NCI-H2227 (cell line): ENCODE data around the gene MIF4GD.
"Not testable (repeated sequence)": the region's sequence is repeated elsewhere in the genome, so short reads cannot be mapped to it uniquely, and the experiment has no call there.

Experiments
- DNase-seq: peaks from one replicate; lab custom pipeline; 2025; ENCODE audit not compliant: unreplicated experiment; lab: John Stamatoyannopoulos, UW

MIF4GD gene

DNA sequence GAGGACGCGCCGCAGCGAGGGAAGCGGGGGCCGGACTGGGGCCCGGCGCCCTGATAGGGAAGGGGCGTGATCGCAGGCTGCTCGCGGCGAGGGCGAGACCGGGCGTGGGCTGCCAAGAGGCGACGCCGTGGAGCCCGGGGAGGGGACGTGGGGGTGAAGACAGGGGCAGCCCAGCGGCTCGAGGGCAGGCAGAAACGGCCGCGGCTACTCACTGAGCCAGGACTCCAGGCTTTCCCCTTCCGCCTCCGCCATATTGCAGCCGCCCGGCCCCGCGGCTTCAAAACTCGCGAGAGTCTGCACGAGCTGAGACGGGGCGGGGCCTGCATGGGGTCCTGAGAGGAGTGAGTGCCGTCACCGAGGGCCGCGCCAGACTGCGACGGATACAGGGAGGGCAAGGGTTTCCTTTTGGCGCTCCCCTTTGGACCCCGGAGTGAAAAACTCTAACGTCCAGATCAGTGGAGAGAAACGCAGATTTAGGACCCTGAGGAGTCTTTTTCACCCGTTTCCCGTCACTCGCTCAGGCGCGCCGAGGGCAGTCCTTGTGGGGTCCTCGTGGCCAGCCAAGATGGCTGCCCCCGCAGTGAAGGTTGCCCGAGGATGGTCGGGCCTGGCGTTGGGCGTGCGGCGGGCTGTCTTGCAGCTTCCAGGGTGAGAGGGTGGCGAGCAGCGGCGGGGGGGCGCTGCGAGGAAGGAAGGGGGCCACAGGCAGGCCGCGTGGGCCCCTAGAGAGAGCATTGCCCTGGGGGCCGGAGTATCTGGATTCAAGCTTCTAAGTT, 9.5 kb downstream of the MIF4GD start, which contains the start of the genes GGA3 and MRPS7:
Gene GGA3, minus strand, starts transcription at position 271 of the 776 bp plus-strand sequence. Its CDS starts 19 bp downstream, at position 252.
Gene MRPS7, plus strand, starts transcription at position 544 of the 776 bp plus-strand sequence. Its CDS starts 22 bp downstream, at position 566.
- DNase-seq = peak; percentile 97

DNA sequence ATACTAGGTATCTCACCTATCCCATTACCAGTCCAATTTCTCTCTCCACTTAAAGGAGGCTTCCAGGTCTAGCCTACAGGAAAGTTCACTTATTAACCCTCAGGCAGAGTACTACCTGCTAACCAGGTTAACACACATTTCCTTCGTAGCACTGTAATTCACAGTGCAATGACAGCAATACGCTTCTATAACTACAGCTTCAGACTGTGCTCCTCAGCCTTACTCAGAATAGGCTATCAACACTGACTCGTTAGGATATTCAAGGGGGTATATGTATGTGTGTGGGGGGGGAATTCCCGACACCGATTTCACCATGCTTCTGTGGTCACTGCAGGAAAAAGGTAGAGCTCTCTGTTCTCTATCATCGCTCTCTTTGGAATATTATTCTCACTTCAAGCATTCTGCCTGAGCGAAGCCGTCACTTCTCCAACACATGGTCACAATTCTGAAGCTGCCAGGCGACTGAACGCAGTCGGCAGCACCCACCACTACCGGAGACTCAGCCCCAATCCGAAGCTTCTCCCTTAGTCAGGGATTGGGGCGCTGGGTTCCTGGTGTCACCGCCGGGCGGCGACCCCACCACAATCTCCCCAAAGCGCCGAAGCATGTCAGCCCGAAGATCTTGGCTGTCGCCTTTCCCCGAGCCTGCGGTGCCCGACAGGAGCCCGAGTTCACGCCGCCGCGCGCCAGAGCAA, 10.2 kb downstream of the MIF4GD start:
- DNase-seq = no peak

DNA sequence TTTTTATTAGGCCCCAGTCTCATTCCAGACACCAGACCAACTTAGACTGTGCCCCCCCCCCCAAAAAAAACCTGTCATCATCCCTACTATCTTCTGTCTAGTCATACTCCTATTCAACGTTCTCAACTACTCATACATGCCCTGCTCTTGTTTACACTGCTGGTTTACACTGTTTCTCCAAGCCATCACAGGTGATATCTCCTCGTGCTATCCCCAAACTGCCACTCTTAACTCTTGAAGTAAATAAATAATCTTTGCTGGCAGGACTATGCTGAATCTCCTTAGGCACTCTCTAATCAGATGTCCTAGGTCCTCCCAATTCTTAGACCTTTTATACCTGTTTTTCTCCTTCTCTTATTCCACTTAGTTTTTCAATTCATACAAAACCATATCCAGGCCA, 13.8 kb downstream of the MIF4GD start:
- not testable (repeated sequence) for DNase-seq

DNA sequence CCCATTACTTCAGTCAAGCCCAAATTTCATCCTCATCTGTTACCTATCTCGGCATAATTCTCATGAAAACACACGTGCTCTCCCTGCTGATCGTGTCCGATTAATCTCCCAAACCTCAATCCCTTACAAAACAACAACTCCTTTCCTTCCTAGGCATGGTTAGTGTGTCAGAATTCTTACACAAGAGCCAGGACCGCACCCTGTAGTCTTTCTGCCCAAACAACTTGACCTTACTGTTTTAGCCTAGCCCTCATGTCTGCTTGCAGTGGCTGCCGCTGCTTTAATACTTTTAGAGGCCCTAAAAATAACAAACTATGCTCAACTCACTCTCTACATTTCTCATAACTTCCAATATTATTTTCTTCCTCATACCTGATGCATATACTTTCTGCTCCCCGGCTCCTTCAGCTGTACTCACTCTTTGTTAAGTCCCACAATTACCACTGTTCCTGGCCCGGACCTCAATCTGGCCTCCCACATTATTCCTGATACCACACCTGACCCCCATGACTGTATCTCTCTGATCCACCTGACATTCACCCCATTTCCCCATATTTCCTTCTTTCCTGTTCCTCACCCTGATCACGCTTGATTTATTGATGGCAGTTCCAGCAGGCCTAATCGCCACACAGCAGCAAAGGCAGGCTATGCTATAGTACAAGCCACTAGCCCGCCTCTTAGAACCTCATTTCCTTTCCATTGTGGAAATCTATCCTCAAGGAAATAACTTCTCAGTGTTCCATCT, 14.9 kb downstream of the MIF4GD start:
- not testable (repeated sequence) for DNase-seq

DNA sequence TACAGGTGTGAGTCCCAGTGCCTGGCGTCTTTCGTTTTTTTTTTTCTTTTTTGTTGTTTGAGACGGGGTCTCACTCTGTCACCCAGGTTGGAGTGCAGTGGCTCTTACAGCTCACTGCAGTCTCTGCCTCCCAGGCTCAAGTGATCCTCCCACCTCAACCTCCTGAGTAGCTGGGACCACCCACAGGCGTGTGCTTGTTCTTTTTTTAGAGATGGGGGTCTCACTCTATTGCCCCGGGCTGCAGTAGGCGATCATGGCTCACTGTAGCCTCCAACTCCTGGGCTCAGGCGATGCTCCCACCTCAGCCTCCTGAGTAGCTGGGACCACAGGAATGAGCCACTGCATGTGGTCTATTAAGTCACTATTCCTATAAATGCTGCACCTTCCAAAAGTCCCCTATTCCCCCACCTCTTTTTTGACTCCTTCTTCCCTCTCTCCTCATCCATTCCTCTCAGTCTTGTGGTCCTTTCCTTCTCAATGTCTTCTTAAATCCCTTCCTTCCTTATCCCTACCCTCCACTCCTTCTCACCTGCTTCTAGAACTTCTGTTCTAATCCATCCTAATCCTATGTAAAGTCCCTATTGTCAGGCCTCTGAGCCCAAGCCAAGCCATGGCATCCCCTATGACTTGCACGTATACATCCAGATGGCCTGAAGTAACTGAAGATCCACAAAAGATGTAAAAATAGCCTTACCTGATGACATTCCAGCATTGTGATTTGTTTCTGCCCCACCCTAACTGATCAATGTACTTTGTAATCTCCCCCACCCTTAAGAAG, 18.8 kb downstream of the MIF4GD start:
- no peak for DNase-seq

DNA sequence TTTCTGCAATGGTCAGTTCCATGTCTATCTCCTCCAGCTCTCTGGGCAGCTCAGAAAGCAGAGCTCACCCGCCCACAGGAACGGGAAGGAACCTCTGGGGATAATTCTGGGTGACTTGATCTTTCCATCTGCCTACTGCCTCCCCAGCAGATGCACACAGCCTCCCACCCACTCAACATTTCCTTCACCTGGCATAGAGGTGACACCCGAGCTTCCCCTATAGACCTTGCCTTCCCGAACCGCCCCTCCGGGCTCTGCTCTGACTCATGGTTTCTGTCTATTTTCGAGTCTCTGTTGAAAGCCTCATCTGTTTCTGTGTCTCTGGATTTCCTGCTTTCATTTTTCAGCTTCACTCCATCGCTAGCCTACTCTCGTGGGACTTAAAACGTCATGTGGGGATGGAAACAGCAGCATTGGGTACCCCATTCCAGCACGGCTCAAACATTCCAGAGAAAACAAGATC, 21.0 kb downstream of the MIF4GD start:
- no peak for DNase-seq

DNA sequence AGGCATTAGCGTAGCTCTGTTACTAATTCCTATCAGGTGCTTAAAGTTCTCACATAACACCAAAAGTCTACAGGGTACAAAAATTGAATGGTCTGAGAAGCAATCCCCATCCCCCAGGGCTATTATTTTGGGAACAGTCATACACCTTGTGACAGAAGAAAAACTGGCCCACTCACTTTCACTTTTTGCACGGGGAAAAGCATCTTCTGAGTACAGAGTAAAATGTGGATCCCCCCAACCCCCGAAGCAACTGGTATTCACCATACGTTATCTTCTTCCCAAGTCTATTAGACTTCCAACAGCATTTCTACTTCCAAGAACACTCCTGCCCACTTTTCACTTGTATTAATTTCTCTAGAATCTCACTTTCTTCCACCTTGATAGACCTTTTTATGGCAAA, 21.5 kb downstream of the MIF4GD start:
- DNase-seq = no peak

DNA sequence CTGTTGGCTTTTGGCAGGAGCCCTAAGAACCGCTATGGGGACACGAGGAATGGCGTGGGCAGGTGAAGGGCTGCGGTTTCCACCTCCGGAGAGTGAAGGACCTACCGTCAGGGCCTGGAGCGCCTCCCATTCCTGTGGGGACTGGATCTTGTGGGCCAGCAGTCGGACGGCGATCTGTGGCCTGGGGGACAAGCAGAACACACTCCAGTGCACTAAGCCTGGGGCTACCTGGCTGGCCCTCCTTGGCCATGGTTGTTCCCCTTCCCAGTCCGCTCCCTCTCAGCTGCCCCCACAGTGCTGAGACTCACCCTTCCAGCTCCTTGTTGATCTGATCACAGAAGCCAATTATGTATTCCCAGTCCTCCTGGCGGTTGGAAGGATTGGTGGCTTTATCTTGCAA, 24.6 kb downstream of the MIF4GD start:
- DNase-seq = no peak

DNA sequence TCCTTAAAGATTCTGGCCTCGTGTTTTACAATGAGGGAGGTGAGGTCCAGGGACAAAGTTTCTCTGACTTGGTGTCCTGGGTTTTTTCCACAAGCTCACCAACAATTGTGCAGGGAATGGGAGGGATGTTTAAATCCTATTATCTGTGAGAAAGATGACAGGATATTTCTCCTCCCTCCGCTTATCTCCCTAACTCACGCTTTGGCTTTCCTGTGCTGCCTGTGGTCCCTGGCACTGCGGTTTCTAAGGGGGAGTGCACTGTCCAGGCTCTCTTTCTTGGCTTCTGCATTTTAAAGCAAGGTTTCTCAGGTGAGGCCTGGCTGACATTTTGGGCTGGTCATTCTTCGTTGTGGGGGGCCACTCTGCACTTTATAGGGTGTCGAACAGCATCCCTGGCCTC, 26.0 kb downstream of the MIF4GD start:
- DNase-seq = no peak

DNA sequence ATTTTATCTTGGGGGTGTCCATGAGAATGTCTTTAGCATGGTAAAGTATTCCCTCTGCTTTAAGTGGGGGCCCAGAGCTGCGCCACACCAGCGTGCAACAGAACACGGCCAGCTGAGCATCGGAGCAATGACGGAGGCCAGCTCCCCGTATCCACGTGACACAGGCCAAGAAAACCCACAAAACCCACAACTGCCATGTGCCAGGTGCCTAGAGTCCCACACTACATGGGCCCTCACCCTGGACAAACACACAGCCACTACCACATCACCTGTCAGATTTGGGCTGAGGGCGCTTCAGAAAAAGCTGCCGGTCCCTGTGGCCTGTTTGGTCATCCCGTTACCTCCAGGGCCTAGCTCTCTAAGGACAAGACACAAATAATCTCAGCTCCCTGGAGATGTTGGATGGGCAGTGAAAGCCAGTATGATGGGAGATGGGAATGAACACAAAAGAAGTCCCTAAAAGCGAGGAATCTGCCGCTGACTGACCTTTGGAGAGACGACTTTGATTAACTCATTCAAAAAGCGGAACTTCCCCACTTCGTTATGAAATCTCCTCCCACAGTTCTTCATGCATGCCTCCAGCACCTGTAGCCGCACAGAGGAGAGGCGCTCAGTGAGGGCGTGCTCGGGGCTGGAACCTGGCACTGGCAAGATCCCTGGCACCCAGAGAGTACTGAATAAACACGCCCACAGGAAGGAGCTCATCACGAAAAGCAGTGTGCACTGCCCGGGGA, 26.7 kb downstream of the MIF4GD start:
- no peak for DNase-seq

DNA sequence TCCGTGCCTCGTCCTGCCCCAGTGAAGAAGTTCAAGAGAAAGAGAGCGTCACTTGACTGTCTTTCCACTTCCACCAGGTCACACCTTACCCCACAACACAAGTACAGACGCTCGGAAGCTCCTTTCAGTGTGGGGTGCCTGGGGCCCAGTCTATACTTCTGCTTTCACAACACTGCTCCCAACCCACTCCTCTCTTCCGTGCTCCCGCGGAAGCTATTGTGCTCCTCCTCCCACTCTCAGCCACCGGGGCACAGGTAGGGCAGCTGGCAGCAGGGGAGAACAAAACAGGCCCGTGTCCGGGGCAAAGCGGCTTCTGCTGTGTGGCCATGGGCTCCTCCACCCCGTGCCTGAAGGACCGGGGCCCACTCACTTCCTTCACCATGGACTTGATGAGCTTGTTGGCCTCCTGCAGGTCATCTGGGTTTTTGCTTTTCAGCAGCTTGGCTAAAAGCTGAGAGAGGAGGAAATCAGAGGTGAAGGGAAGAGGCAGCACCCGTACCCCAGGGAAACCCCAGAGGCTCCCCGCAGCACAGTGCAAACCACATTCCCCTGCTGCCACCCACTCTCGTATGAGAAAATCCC, 28.5 kb downstream of the MIF4GD start:
- DNase-seq = no peak

DNA sequence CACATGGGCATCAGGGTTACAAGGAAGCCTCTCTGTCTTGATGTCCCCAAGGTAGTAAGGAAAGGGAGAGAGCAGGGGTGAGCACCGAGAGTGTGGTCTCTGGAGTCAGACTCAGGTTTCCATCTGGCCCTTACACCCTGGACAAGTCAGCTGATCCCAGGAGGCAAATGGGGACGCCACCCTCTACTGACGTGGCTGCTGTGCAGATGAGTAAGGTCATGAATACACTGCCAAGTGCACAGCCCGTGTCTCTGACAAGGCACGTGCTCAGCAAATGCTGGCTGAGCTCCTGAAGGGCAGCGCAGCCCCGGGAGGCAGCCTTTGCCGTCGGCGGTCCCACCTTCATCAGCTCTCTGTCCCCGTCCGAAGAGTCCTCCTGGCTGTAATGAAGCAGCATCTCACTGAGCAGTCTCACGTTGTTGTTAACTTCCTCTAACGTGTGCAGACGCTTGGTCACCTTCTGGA, 29.0 kb downstream of the MIF4GD start:
- DNase-seq = no peak

DNA sequence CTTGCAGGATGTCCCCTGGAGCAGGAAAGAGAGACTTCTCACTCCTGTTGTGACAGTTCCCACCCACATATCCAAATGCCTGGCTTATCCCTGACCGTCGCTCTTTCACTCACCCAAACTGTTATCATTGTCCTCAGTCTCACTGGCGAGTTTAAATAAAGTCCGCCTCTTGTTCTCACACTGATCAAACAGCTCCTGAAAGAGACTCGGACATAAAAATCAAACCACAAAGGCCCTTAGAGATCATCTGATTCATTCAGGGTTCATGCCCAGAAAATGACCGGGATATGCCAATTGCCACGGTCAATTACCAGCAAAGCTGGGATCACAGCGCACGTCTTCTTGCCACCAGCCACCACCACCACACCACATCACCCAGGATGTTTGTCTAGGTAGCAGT, 29.5 kb downstream of the MIF4GD start:
- no peak for DNase-seq

DNA sequence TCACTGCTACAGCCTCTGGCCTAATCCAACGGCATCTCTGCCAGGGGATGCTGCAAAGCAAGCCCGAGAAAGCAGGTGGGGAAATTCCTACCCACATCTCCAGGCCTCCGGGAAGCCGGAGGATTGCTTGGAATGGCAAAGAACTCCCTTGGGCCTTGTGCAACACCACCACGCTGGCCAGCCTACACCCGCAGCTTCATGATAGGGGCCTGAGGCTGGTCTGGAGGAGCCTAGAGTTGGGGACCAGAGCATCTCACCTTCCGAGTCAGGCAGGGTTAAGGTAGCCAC, 29.9 kb downstream of the MIF4GD start:
- no peak for DNase-seq

DNA sequence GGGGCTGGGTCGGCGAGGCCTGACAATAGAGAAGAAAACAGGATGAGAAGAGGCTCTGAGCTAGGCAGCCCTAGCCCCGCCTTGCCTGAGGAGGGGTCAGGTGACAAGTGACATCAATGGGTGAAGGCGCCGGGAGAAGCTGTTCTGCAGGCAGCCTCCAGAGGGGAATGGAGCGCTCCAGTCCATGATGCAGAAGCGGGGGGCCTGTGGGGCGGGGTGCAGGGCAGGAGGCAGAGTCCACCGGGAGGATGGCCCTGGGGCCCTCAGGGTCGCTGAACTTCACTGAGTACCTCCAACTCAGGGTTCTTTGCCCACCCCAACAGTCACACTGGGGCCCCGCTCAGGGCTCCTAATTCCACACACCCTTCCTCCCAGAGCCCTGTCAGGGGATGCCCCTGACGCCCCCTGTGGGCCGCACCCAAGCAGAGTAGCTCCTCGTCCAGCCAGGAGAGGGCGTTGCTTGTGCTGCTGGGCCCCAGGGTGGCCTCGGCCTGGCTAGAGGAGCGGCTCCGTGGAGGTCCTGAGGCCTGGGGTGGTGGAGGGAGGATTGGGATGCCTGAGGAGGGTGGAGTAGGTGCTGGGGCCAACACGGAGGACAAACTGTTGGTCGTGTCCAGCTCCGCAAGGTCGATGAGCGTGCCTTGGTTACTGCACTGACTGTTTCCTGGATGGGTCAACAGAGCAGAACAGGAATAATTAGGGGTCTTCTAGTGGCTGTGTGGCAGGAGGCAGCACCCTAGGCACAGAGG, 30.5 kb downstream of the MIF4GD start:
- DNase-seq = peak; percentile 65

DNA sequence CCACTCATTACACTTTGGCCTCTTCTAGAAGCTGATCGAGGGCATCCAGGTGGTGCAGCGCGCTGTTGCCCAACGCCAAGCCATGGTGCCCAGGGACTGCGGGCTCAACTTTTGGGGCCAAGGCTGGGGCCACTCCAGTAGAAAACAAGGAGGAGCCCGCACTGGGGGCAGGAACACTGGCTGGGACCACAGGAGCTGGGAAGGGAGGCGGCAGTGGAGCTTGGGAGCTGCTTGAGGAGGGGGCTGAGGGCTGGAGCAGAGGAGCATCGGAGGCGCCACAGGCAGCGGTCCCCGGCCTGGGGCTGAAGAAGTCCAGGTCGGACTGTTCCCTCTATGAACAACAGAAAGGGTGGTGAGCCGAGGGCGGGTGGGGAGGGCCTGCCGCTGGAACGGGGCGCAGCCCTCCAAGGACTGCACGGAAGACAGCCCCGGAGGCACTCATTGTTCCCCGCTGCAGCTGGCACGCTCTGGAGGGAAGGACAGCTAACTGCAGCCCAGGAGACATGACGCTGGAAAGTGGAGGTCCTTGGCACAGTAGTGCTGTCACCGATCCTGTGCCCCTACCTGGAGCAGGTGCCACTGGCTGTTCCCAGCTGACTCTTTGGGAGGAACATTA, 31.1 kb downstream of the MIF4GD start:
- DNase-seq = no peak

DNA sequence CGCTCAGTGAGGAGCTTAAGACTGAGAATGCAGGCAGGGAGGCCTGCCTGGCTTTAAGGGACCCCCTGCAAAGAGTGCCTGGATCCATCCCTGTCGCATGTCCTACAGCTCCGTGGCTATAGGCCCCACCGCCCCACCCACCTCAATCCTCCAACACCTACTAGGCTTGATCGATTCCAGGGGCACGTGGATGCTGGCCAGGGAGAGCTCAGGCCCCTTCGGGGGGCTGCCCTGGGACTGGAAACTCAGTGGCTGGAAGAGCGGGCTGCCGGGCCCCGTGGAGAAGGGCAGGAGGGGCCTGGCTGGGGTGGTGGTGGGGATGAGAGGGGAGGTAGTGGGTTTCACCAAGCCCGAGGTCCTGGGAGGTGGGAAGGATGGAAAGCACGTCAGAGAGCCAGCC, 31.8 kb downstream of the MIF4GD start:
- DNase-seq = no peak

DNA sequence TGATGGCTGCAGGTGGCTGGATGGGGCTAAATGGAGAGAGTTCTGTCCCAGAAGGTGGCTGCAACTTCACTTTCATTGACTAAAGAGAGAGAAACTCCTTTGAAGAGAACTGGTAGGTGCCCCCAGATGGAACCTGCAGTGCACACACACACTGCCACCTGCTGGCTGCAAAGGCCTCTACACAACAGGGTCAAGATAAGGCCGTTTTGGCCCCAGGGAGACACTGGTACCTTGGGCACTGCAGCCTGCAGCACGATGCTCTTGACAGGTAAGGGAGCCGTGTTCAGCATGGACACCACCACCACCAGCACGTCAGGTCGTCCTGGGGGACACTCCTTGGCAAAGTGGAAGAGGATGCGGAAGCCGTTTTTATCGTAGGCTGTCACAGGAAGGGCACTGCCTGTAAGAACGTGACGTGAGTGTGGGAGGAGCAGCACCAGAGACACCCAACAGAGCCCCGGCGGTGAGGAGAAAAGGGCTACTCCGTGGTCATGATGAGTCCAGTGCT, 32.3 kb downstream of the MIF4GD start:
- peak; percentile 70 for DNase-seq
